GM12873 (cell line): ENCODE measurements around the gene OPCML.

Source experiments
- CTCF ChIP-seq: IDR thresholded peaks from 2 replicates; pipeline ENCODE4 v1.5.1; 2012; ENCODE audit warnings: low read depth, mild to moderate bottlenecking, moderate library complexity, low read length, control low read depth; ENCODE audit not compliant: insufficient read depth; ENCODE audit errors: missing control alignments

OPCML gene

GRCh38 chr11:133263332-133263731 lies 269.0 kb downstream of the OPCML start:
- TF ChIP-seq CTCF = no peak

- TF ChIP-seq CTCF = no peak
These were observed 273.6 kb downstream of the OPCML start for GRCh38 chr11:133258751-133259150.

GRCh38 chr11:133254601-133255000 lies 277.7 kb downstream of the OPCML start:
- TF ChIP-seq CTCF = no peak

GRCh38 chr11:133253570-133253969 lies 278.7 kb downstream of the OPCML start:
- TF ChIP-seq CTCF = no peak

DNA sequence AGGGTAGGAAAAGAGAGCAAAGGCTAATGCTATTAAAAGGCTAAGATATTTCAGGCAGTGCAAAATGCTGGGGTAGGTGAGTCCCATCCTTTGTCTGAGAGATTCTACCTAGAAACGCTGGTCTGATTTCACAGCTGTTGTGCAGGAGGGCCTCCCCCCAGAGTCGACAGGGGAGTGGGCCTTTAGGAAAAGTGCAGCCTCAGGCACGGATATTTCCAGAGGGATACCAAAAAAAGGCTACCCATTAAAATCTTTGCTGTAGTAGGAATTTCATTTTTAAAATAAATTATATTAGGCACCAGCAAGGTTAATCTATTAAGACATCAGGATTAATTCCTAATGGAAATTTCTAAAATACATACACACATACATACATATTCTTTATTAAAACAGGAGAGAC lies 280.5 kb downstream of the OPCML start:
- TF ChIP-seq CTCF = no peak

DNA sequence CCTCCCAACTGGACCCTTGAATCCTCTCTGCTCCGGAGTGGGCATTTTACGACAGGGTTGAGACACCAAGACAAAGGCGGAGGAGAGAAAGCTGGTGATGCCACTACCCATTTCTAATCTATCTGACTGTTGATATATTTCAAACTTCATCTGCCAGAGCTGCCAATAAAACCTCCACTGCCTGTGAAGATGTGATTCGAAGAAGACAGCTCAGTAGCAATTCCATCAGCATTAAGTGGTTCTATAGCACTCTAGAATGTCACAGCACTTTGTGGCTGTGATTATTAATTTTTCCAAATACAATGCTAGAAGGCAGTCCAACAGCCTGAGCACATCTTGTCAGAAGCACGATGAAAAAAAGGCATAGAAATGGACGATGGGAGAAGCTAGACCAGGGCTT lies 282.8 kb downstream of the OPCML start:
- no peak for TF ChIP-seq CTCF

- TF ChIP-seq CTCF = no peak
These were observed 283.2 kb downstream of the OPCML start for GRCh38 chr11:133249065-133249464.
